OCI-LY7 (cell line): ENCODE results near the gene CIAO2B.
"Not testable (repeated sequence)": the region's sequence is repeated elsewhere in the genome, so short reads cannot be mapped to it uniquely, and the experiment has no call there.

Experiments
- EZH2phosphoT487 ChIP-seq: fragments of 200-600 bp; sonication (generic); IDR thresholded peaks from 2 replicates; pipeline ENCODE4 v1.6.1; 2018; ENCODE audit warnings: low read depth, borderline replicate concordance, mild to moderate bottlenecking, mixed run types, antibody characterized with exemption, low read length, moderate library complexity, mixed read lengths
- TF ChIP-seq, protein P1 (sequence below): fragments of 200-600 bp; sonication (generic); conservative IDR thresholded peaks from 2 replicates; pipeline ENCODE4 v1.5.1; 2014; ENCODE audit warnings: mild to moderate bottlenecking, antibody characterized with exemption, low read length, moderate library complexity, mixed read lengths

DNA sequence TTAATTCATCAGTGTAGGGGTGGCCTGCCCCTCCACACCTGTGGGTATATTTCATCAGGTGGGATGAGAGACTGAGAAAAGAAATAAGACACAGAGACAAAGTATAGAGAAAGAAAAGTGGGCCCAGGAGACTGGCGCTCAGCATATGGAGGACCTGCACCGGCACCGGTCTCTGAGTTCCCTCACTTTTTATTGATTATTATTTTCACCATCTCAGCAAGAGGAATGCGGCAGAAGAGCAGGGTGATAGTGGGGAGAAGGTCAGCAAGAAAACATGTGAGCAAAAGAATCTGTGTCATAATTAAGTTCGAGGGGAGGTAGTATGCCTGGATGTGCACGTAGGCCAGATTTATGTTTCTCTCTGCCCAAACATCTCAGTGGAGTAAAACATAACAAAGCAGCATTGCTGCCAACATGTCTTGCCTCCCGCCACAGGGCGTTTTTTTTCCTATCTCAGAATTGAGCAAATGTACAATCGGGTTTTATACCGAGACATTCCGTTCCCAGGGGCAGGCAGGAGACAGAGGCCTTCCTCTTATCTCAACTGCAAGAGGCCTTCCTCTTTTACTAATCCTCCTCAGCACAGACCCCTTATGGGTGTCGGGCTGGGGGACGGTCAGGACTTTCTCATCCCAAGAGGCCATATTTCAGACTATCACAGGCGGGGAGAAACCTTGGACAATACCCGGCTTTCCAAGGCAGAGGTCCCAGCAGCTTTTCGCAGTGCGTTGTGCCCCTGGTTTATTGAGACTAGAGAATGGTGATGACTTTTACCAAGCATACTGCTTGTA is 21.4 kb upstream of the CIAO2B start:
- TF ChIP-seq, protein P1, sequence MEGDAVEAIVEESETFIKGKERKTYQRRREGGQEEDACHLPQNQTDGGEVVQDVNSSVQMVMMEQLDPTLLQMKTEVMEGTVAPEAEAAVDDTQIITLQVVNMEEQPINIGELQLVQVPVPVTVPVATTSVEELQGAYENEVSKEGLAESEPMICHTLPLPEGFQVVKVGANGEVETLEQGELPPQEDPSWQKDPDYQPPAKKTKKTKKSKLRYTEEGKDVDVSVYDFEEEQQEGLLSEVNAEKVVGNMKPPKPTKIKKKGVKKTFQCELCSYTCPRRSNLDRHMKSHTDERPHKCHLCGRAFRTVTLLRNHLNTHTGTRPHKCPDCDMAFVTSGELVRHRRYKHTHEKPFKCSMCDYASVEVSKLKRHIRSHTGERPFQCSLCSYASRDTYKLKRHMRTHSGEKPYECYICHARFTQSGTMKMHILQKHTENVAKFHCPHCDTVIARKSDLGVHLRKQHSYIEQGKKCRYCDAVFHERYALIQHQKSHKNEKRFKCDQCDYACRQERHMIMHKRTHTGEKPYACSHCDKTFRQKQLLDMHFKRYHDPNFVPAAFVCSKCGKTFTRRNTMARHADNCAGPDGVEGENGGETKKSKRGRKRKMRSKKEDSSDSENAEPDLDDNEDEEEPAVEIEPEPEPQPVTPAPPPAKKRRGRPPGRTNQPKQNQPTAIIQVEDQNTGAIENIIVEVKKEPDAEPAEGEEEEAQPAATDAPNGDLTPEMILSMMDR: not testable (repeated sequence)
- TF ChIP-seq EZH2phosphoT487: not testable (repeated sequence)
